ENCODE results near the gene ZNF25.

DNA sequence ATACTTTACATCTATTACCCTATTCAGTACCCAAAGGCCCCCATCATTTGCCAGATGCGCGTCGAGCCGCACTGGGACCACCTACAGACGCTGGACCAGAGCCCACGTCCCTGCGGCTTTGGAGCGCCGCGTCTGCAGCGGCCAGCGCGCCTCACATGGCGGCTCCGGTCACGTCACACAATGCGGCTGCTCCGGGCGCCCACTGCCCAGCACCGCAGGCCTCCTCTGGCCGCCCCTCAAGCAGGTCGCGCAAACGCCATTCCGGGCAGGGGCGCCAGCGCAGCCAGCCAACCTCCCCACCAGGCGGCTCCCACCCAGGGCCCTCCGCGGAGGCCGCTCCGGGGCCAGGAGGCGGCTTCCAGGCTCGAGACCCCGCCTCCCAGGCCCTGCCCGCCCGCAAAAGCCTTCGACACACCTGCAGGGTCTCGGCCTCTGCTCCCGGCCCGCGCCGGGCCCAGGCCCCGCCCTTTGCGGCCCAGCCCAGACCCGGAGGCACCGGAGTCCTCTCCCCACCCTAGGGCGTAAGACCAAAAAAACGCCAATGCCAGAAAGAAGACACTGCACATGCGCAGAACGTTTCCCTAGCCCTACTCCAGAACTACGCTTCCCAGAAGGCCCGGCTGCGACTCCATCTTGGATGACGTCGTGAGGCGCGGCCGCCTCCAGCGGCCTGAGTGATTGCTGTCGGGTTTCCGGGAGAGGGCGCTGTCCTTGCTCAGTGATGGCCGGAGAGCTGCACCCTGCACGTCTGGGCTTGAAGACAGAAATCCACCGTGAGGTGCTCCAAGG, at the start of gene ZNF25:
- TF ChIP-seq CREB5 (CRISPR knock-in tag; IDR thresholded peaks at IDR 0.05; ENCODE audit: low read depth) (no peak), TSHZ2 (CRISPR knock-in tag; IDR thresholded peaks at IDR 0.05) (no peak), GLIS3 (CRISPR knock-in tag; IDR thresholded peaks at IDR 0.05) (no peak), ZFP3 (CRISPR knock-in tag; IDR thresholded peaks at IDR 0.05) (no peak), SNAI2 (CRISPR knock-in tag; IDR thresholded peaks at IDR 0.05) (no peak), TOX (CRISPR knock-in tag; IDR thresholded peaks at IDR 0.05; ENCODE audit: borderline replicate concordance) (no peak), PPARA (CRISPR knock-in tag; IDR thresholded peaks at IDR 0.05; ENCODE audit: borderline replicate concordance) (no peak), ARNTL (CRISPR knock-in tag; IDR thresholded peaks at IDR 0.05; ENCODE audit: borderline replicate concordance, low read depth) (no peak), ZC3H10 (CRISPR knock-in tag; IDR thresholded peaks at IDR 0.05) (no peak)
- TF ChIP-seq, protein P1, sequence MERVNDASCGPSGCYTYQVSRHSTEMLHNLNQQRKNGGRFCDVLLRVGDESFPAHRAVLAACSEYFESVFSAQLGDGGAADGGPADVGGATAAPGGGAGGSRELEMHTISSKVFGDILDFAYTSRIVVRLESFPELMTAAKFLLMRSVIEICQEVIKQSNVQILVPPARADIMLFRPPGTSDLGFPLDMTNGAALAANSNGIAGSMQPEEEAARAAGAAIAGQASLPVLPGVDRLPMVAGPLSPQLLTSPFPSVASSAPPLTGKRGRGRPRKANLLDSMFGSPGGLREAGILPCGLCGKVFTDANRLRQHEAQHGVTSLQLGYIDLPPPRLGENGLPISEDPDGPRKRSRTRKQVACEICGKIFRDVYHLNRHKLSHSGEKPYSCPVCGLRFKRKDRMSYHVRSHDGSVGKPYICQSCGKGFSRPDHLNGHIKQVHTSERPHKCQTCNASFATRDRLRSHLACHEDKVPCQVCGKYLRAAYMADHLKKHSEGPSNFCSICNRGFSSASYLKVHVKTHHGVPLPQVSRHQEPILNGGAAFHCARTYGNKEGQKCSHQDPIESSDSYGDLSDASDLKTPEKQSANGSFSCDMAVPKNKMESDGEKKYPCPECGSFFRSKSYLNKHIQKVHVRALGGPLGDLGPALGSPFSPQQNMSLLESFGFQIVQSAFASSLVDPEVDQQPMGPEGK (CRISPR knock-in tag; IDR thresholded peaks at IDR 0.05; ENCODE audit: borderline replicate concordance): no peak

Data from SK-N-SH treated with all-trans-retinoic acid at 6 μM for 48 hours (cell line).